Lower lobe of right lung (tissue), 2 donors: ENCODE data around the gene GPC6. TPM values are rescaled to one million over a fixed set of nuclear protein-coding genes. Genes with fewer than 3 reads are reported as not detected.

Experiments used
- ATAC-seq, 2 donors: fragments of 200-7000 bp; cut with Tn5 transposase; one replicate each; pipeline ENCODE4 v1.9.1; 2020 to 2022; ENCODE audit warnings: mild to moderate bottlenecking in 2 of 2, moderate library complexity in 2 of 2
- DNase-seq: peaks from one replicate; pipeline ENCODE4 v3.0.0-alpha.2; 2020
- H3K27ac ChIP-seq: fragments of 200-600 bp; one replicate; pipeline ENCODE4 v1.8.0; 2022
- H3K27me3 ChIP-seq: fragments of 200-600 bp; one replicate; pipeline ENCODE4 v1.8.0; 2022; ENCODE audit warnings: low read depth
- H3K36me3 ChIP-seq: fragments of 200-600 bp; one replicate; pipeline ENCODE4 v1.8.0; 2022; ENCODE audit warnings: mild to moderate bottlenecking
- H3K4me1 ChIP-seq: fragments of 200-600 bp; one replicate; pipeline ENCODE4 v1.8.0; 2022
- H3K4me3 ChIP-seq: fragments of 200-600 bp; one replicate; pipeline ENCODE4 v1.8.0; 2022; ENCODE audit warnings: mild to moderate bottlenecking
- H3K9me3 ChIP-seq: fragments of 200-600 bp; one replicate; pipeline ENCODE4 v1.8.0; 2022
- intact Hi-C: fragments of 100-400 bp; cut with DNase I; formaldehyde crosslinking; loops from one replicate; pipeline ENCODE4 v1.11.0; 2022
- total RNA-seq: library from RNA; stranded (reverse); fragmentation: NEBNext Ultra II Directional; extraction: Animal tissue kit (Norgen Biotek cat#: 25700); gene quantifications from one replicate; pipeline ENCODE4 v1.2.1, GENCODE V29; 2021
- TF ChIP-seq, protein P1 (sequence below): fragments of 200-600 bp; IDR thresholded peaks from one replicate; pipeline ENCODE4 v1.8.0; 2022; ENCODE audit warnings: antibody characterized with exemption, mild to moderate bottlenecking
- donor health status: DM: no; HTN: yes; CAD: no; lungs with severe emphysema.

The GPC6 gene
- total RNA-seq, 1 donor from 2014 or later: 5.5 TPM

DNA sequence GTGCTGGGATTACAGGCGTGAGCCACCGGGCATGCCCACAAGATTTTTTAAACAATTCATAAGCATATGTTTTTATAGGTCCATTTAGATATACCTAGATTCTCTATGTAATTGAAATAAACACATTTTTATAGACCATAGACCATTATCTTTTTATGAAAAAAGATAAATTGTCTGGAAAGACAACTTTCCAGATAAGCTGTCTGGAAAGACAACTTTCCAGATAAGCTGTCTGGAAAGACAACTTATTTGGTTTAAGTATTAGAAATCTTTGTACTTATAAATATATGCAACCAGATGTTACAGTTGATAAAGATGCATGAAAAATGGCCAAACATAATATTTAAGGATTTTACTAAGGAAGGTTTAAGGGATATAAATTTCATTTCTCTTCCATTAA, 538.5 kb downstream of the GPC6 start:
- TF ChIP-seq, protein P1, sequence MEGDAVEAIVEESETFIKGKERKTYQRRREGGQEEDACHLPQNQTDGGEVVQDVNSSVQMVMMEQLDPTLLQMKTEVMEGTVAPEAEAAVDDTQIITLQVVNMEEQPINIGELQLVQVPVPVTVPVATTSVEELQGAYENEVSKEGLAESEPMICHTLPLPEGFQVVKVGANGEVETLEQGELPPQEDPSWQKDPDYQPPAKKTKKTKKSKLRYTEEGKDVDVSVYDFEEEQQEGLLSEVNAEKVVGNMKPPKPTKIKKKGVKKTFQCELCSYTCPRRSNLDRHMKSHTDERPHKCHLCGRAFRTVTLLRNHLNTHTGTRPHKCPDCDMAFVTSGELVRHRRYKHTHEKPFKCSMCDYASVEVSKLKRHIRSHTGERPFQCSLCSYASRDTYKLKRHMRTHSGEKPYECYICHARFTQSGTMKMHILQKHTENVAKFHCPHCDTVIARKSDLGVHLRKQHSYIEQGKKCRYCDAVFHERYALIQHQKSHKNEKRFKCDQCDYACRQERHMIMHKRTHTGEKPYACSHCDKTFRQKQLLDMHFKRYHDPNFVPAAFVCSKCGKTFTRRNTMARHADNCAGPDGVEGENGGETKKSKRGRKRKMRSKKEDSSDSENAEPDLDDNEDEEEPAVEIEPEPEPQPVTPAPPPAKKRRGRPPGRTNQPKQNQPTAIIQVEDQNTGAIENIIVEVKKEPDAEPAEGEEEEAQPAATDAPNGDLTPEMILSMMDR: no peak
- Histone ChIP-seq H3K27ac (no peak overlapping the region), H3K36me3 (no peaks in the 10 kb centered on the region), H3K27me3 (no peaks in the 10 kb centered on the region), H3K9me3 (no peaks in the 10 kb centered on the region), H3K4me3 (no peak overlapping the region), H3K4me1 (no peaks in the 10 kb centered on the region)
- no peak for ATAC-seq
- DNase-seq: no peak
- intact Hi-C loops: no loop called here

DNA sequence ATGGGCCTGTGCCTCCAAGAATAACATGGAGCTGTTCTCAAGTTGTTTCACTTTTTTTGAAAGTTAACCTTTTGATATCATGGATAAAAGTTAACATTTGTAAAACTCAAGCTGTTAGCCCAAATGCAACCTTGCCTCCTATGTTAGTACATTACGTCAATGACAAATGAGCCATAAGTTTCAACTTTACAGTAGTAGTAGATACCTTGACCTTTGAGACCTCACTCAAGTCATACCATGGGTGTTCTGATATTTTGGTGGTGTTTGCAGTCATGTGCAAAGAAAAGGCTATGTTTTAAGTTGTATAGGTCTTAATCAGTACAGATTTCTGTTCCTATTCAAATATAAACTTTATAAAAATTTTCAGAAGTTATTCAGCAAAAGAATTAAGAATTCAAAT, 539.2 kb downstream of the GPC6 start:
- Histone ChIP-seq H3K27ac (no peak overlapping the region), H3K36me3 (no peaks in the 10 kb centered on the region), H3K9me3 (no peaks in the 10 kb centered on the region), H3K27me3 (no peaks in the 10 kb centered on the region), H3K4me1 (no peaks in the 10 kb centered on the region), H3K4me3 (no peak overlapping the region)
- TF ChIP-seq, protein P1: no peak
- no peak for ATAC-seq
- intact Hi-C loops: no loop called here
- no peak for DNase-seq

DNA sequence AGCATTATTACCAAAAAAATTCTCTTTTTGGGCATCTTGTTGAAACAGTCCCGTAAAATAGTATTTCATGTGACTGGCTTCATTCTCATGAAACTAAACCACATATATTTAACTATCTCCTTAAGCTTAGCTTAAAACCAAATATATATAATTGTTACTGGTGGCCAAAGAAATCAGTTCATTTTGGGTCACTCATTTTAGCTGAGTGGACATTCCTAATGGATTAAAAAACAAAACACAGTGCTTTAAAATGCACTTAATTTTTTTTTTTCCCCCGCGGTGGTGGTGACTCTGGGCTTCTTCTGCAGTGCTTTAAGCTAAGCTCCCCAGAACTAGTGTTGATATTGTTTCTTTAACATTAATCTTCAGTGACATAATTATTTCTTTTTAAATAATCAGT, 540.1 kb downstream of the GPC6 start:
- H3K9me3 ChIP-seq: no peaks in the 10 kb centered on the region
- no peaks in the 10 kb centered on the region for H3K4me1 ChIP-seq
- no peaks in the 10 kb centered on the region for H3K36me3 ChIP-seq
- DNase-seq (no peak), ATAC-seq (no peak)
- TF ChIP-seq, protein P1: no peak
- H3K4me3 ChIP-seq: no peak overlapping the region
- H3K27me3 ChIP-seq: no peaks in the 10 kb centered on the region
- H3K27ac ChIP-seq: no peak overlapping the region
- intact Hi-C loops: no loop called here

DNA sequence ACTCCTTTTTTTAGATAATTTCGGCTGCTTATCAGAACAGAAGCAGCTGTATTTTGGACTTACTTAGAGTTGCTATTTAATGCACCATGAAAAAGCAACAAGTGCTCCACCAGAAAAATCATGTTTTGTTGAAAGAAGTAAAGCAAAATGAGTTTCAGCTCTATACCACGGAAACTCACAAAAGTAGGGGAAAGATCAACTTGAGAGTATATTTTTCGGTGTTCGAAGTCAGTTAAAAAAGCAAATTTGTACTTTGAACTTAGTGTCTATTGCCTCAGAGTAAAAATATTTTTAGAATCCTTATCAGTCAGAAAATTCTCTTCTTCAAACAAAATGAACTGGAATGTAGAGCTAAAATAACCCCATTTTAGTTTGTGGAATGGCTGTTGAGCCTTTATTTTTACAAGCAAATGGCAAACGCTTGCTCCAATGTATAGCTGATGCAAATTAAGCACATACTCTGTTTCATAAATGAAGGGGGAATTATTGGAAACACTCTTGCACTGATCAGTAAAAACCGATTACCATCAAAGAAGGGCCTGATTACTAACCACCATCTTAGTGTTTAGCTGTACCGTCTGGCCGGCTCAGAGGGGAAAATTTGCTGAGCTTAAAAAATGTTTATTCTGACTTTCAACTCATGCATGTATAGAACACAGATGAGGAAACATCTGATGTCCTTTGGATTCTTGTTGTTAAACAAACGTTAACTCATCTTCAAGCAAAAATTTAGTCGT, 540.7 kb downstream of the GPC6 start:
- no peaks in the 10 kb centered on the region for H3K36me3 ChIP-seq
- no peak for ATAC-seq
- H3K4me1 ChIP-seq: no peaks in the 10 kb centered on the region
- intact Hi-C loops: no loop called here
- H3K4me3 ChIP-seq: no peak overlapping the region
- DNase-seq: no peak
- no peaks in the 10 kb centered on the region for H3K27me3 ChIP-seq
- H3K9me3 ChIP-seq: no peaks in the 10 kb centered on the region
- H3K27ac ChIP-seq: no peak overlapping the region
- TF ChIP-seq, protein P1: no peak

DNA sequence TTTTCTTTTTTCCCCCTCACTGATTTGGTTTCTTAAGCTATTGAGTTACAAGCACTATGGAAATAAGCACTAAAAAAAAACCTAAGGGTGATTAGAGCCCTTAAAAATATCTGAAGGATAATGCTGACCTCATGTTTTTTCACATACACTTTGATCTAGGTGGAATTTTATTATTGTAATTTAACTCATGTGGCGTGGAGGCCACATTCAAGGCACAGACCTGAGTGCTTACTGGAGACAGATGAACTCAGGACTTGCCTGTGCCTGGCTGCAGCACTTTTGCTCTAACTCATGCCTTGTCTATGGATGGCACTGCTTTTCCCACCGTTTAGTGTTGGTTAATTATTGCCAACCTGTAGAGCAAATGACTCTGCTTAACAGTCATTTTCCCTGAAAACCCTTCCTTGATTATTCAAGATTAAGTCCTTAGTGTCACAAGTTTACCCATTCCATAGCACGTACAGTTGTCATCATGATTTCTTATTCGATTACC, 541.4 kb downstream of the GPC6 start:
- ATAC-seq (no peak), DNase-seq (no peak)
- no peaks in the 10 kb centered on the region for H3K9me3 ChIP-seq
- no peak overlapping the region for H3K27ac ChIP-seq
- TF ChIP-seq, protein P1: no peak
- no peaks in the 10 kb centered on the region for H3K27me3 ChIP-seq
- intact Hi-C loops: no loop called here
- no peak overlapping the region for H3K4me3 ChIP-seq
- no peaks in the 10 kb centered on the region for H3K4me1 ChIP-seq
- H3K36me3 ChIP-seq: no peaks in the 10 kb centered on the region
